ENCODE results near the gene EIF5B. TPM values are rescaled to one million over a fixed set of nuclear protein-coding genes. Genes with fewer than 3 reads are reported as not detected.

EIF5B gene
- total and polyA plus RNA-seq, 9 donors: 17.5 to 38.8 (median 30.4) TPM

DNA sequence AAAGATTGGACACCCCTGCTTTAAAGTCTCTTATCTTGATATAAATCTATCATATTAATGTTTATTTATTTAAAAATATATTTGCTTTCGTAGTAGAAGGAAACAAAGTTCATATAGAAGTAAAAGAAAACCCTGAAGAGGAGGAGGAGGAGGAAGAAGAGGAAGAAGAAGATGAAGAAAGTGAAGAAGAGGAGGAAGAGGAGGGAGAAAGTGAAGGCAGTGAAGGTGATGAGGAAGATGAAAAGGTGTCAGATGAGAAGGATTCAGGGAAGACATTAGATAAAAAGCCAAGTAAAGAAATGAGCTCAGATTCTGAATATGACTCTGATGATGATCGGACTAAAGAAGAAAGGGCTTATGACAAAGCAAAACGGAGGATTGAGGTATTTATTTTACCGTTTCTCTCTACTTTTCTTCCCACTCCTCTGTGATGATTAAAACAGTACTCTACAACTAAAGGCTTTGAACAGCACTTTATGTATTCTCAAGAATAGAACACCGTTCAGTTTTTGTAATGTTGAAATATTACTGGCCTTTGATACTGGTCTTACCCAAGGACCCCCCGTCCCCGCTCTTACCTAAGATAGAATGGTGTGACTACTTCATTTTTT is 39.2 kb downstream of the EIF5B start:
- no peaks in the 10 kb centered on the region for H3K9me3 ChIP-seq
- no peak overlapping the region for H3K27ac ChIP-seq
- H3K27me3 ChIP-seq: no peaks in the 10 kb centered on the region
- no peaks in the 10 kb centered on the region for H3K36me3 ChIP-seq
- WGBS, 3 donors: 94 to 95% (median 95%) methylated on average over 7 of the region's 7 CpGs
- H3K4me3 ChIP-seq: no peak overlapping the region
- TF ChIP-seq, protein P1, sequence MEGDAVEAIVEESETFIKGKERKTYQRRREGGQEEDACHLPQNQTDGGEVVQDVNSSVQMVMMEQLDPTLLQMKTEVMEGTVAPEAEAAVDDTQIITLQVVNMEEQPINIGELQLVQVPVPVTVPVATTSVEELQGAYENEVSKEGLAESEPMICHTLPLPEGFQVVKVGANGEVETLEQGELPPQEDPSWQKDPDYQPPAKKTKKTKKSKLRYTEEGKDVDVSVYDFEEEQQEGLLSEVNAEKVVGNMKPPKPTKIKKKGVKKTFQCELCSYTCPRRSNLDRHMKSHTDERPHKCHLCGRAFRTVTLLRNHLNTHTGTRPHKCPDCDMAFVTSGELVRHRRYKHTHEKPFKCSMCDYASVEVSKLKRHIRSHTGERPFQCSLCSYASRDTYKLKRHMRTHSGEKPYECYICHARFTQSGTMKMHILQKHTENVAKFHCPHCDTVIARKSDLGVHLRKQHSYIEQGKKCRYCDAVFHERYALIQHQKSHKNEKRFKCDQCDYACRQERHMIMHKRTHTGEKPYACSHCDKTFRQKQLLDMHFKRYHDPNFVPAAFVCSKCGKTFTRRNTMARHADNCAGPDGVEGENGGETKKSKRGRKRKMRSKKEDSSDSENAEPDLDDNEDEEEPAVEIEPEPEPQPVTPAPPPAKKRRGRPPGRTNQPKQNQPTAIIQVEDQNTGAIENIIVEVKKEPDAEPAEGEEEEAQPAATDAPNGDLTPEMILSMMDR (IDR thresholded peaks at IDR 0.05): no peak
- TF ChIP-seq EP300 (IDR thresholded peaks at IDR 0.05): no peak
- TF ChIP-seq POLR2A (IDR thresholded peaks at IDR 0.05): no peak
- DNase-seq: no peak
- no peaks in the 10 kb centered on the region for H3K4me1 ChIP-seq (ENCODE audit: insufficient read depth)
- intact Hi-C loops (cut with DNase I): no loop called here

DNA sequence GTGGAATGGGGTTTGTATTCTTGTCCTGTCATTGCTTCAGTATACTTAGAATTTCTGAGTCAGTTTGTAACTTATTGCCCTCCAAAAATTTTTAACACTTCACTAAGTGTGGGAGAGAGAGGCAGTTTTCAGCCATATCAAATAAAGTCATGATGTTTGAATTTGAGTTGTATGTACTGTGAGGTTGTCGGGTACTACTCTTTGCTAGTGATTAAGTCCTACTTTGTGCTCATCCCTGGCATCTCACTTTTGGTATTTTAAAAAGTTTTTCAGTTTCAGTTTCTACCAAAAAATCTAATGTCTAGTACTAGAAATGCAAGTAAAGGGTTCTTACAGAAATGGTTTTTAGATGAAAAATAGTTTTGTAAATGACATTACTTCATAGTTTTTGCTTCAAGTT is 40.7 kb downstream of the EIF5B start:
- no peak overlapping the region for H3K4me3 ChIP-seq
- no peak for DNase-seq
- TF ChIP-seq EP300 (IDR thresholded peaks at IDR 0.05): no peak
- TF ChIP-seq POLR2A (IDR thresholded peaks at IDR 0.05): no peak
- TF ChIP-seq, protein P1 (IDR thresholded peaks at IDR 0.05): no peak
- no peaks in the 10 kb centered on the region for H3K9me3 ChIP-seq
- intact Hi-C loops (cut with DNase I): no loop called here
- no peaks in the 10 kb centered on the region for H3K4me1 ChIP-seq (ENCODE audit: insufficient read depth)
- H3K27me3 ChIP-seq: no peaks in the 10 kb centered on the region
- 98 to 100% (median 99%) methylated on average over 1 of the region's 1 CpG for WGBS, 3 donors
- no peak overlapping the region for H3K27ac ChIP-seq
- H3K36me3 ChIP-seq: no peaks in the 10 kb centered on the region

DNA sequence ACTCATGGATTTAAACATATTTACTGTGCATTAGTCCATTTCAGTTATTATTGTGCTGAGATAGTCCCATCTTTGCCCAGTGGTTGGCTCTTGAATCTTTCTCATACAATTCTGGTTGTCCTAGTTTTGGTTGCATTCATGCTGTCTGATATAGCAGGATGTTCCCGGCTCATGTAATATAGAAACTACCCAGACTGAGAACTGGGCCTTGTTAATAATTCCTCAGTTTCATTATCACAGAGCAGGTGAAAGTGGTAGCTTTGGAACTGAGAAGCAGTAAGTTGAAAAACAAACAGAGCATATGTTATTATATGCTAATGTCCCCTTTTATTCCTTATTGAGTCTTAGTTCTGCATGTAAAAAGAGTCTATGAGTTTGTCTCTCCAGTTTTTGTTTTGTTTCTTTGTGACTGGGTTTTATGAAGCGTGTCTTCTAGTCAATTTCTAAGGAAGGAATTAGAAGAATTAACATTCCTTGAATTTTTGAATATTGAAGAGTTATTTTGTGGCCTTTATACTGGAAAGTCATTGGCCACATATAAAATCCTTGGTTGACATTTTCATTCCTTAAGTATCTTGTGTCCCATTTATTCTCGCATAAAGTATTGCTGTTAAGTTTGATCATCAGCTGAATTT is 43.3 kb downstream of the EIF5B start:
- no peak for DNase-seq
- no peaks in the 10 kb centered on the region for H3K27me3 ChIP-seq
- 80 to 85% (median 83%) methylated on average over 3 of the region's 3 CpGs for WGBS, 3 donors
- no peaks in the 10 kb centered on the region for H3K36me3 ChIP-seq
- intact Hi-C loops (cut with DNase I): no loop called here
- no peak overlapping the region for H3K4me3 ChIP-seq
- no peaks in the 10 kb centered on the region for H3K9me3 ChIP-seq
- no peaks in the 10 kb centered on the region for H3K4me1 ChIP-seq (ENCODE audit: insufficient read depth)
- TF ChIP-seq, protein P1 (IDR thresholded peaks at IDR 0.05): no peak
- TF ChIP-seq EP300 (IDR thresholded peaks at IDR 0.05): no peak
- TF ChIP-seq POLR2A (IDR thresholded peaks at IDR 0.05): no peak
- H3K27ac ChIP-seq: no peak overlapping the region

DNA sequence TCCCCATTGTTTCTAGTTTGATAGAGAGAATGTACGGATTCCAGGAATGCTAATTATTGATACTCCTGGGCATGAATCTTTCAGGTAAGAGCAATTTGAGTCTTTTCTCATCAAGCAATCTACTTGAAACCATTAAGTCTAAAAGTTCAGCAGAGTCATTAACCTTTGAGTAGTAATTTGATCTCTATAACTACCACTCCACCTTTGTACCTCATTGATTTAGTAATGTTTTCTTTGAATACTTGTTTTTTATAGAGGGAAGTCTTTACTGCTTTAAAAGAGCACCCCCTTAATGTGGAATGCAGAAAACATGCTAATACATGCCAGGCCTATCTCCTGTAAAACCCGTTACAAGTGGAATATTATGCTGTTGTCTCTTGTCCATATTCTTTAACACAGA is 45.0 kb downstream of the EIF5B start:
- intact Hi-C loops (cut with DNase I): no loop called here
- Histone ChIP-seq H3K9me3 (no peaks in the 10 kb centered on the region), H3K36me3 (no peaks in the 10 kb centered on the region), H3K4me1 (ENCODE audit: insufficient read depth) (no peaks in the 10 kb centered on the region), H3K27ac (no peak overlapping the region), H3K4me3 (no peak overlapping the region), H3K27me3 (no peaks in the 10 kb centered on the region)
- DNase-seq: no peak
- no peak for TF ChIP-seq EP300 (IDR thresholded peaks at IDR 0.05)
- TF ChIP-seq, protein P1 (IDR thresholded peaks at IDR 0.05): no peak
- TF ChIP-seq POLR2A (IDR thresholded peaks at IDR 0.05): no peak
- 94 to 97% (median 94%) methylated on average over 2 of the region's 2 CpGs for WGBS, 3 donors

Data from ovary (tissue), 9 donors.